PC-9 (cell line): Measurements from ENCODE around the gene ELL2.

ENCODE experiments used
- EZH2 ChIP-seq: fragments of 200-600 bp; sonication (generic); IDR thresholded peaks from 2 replicates; pipeline ENCODE4 v1.8.0; 2017; ENCODE audit warnings: antibody characterized with exemption, low read depth
- TF ChIP-seq, protein P1 (sequence below): fragments of 200-600 bp; sonication (generic); conservative IDR thresholded peaks from 2 replicates; pipeline ENCODE4 v1.6.1; 2017; ENCODE audit warnings: mixed run types, antibody characterized with exemption, mild to moderate bottlenecking, moderate library complexity

DNA sequence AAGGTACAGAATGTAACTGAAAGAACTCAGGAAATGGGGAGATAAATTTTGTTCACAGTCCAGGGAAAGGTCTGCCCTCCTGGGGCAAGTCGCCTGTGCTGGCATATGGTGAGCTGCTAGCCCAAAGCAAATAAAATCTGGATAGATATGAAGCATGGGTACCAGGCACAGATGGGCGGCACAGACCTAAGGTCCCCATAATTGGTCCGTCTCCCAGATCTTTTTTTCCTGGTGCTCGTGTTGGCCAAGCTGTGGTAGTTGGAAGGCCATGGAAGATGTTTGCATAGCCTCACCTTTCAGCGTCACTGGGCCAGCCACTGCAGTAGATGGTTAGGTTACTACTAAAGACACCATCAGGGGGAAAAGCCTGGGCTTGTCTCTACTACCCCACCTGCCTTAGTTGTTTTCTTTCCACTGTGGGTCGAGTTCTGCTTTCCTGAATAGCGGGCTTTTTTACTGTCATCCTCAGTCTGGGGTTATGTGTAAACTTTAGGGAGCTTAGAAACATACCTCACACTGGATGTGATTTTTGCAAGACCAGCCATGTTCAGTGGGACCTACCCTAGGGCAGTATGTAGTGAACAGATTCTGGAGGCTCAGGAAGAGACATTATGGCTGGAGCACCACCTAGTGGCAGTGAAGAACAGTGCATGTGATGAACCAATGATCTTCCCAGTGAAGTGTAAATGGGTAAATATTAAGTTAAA is 114.9 kb downstream of the ELL2 start:
- TF ChIP-seq, protein P1, sequence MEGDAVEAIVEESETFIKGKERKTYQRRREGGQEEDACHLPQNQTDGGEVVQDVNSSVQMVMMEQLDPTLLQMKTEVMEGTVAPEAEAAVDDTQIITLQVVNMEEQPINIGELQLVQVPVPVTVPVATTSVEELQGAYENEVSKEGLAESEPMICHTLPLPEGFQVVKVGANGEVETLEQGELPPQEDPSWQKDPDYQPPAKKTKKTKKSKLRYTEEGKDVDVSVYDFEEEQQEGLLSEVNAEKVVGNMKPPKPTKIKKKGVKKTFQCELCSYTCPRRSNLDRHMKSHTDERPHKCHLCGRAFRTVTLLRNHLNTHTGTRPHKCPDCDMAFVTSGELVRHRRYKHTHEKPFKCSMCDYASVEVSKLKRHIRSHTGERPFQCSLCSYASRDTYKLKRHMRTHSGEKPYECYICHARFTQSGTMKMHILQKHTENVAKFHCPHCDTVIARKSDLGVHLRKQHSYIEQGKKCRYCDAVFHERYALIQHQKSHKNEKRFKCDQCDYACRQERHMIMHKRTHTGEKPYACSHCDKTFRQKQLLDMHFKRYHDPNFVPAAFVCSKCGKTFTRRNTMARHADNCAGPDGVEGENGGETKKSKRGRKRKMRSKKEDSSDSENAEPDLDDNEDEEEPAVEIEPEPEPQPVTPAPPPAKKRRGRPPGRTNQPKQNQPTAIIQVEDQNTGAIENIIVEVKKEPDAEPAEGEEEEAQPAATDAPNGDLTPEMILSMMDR: peak; percentile 95
- no peak for TF ChIP-seq EZH2
